Caki2 (cell line): Measurements from ENCODE around the gene WNT5B. TPM values are rescaled to one million over a fixed set of nuclear protein-coding genes. Genes with fewer than 3 reads are reported as not detected.

Experiments
- DNase-seq: peaks from one replicate; pipeline ENCODE4 v3.0.0-alpha.2; 2015; ENCODE audit warnings: low read depth
- in situ Hi-C: cut with HindIII; loops from 2 replicates; pipeline ENCODE4 v1.10.0; 2016; ENCODE audit warnings: low sequenced_read_pairs, low pct_unique_long_range_greater_than_20kb, mixed read lengths
- total RNA-seq: library from RNA; depleted of rRNA; stranded (reverse); fragments of >200 nt; shearing (Covaris generic); gene quantifications from 2 replicates; pipeline ENCODE4 v1.2.3, GENCODE V29; 2014; ENCODE audit warnings: low replicate concordance

Gene WNT5B
- total RNA-seq, 1 experiment from 2014 or later = 4.9 TPM

DNA sequence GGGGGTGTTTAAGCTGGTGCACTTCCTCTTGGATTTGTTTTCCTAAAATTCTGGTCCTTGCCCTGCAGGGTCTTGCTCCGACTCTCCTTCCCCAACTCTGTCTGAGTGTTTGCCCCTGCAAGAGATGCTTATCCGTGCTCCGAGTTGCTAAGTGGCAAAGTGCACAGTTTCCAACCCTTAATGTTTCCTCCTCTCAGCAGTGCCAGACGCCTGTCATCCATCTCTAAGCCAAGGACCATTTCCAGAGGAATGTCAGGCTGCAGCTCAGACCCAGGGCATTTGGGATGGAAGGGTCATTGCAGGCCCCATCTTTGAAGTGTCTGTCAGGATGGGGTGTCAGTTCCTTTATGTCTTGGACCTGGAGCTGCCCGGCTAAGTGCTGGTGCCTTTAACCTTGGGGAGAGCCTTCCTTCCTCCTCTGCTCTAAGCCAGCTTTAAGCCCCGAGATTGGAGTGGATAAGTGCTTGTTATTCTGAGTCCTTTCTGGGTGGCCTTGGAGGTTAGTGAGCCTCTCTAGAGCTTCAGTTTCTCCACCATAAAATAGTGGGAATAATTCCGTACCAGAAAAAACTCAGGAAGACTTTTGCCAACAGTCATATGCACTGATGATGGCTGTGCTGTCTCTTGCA, 15.0 kb downstream of the WNT5B start:
- in situ Hi-C loops = no loop called here
- no peak for DNase-seq

DNA sequence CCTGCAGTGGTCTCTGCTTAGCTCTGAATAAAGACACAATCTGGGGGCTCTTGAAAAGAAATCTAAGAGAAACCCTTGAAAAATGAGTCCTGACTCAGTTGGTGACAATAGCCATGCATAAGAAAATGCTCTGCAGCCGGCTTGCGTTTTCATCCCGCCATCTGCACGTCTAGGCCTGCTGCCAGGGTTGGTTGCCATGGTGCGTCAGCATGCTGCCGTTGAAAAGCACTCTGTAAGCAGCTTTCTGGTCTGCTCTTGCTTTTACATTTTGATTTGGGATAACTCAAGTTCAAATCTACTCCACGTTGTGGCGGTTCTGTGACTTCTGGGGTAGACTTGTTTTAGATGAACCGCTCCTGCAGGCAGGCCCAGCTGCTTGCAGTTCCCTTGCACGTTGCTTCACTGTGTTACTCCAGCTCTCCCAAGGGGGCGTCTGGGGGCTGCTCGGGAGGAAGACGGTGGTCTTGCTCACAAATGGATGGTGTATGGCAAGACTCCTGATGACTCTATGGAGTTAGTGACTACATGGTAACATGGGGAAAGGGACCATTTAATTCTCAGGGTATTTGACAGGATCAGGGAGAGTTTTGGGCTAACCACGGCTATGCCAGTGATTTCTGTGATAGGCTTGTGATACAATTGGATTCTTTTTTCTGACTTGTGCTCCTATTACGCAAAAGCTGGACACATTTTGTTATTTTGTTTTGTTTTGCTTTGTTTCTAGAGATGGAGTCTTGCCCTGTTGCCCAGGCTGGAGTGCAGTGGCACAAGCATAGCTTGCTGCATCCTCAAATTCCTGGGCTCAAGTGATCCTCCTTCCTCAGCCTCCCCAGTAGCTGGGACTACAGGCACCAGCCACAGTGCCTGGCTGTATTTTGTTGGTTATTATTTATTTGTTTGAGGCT, 15.8 kb downstream of the WNT5B start:
- no peak for DNase-seq
- in situ Hi-C loops = no loop called here

DNA sequence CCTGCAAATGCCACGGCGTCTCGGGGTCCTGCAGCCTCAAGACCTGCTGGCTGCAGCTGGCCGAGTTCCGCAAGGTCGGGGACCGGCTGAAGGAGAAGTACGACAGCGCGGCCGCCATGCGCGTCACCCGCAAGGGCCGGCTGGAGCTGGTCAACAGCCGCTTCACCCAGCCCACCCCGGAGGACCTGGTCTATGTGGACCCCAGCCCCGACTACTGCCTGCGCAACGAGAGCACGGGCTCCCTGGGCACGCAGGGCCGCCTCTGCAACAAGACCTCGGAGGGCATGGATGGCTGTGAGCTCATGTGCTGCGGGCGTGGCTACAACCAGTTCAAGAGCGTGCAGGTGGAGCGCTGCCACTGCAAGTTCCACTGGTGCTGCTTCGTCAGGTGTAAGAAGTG, 16.8 kb downstream of the WNT5B start:
- DNase-seq = no peak
- in situ Hi-C loops = no loop called here

DNA sequence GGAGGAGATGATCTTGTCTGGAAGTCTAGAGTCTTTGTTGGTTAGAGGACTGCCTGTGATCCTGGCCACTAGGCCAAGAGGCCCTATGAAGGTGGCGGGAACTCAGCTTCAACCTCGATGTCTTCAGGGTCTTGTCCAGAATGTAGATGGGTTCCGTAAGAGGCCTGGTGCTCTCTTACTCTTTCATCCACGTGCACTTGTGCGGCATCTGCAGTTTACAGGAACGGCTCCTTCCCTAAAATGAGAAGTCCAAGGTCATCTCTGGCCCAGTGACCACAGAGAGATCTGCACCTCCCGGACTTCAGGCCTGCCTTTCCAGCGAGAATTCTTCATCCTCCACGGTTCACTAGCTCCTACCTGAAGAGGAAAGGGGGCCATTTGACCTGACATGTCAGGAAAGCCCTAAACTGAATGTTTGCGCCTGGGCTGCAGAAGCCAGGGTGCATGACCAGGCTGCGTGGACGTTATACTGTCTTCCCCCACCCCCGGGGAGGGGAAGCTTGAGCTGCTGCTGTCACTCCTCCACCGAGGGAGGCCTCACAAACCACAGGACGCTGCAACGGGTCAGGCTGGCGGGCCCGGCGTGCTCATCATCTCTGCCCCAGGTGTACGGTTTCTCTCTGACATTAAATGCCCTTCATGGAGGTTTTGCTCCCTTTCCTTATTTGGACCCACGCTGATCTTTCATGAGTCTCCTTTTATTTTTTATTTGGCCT, 17.7 kb downstream of the WNT5B start:
- in situ Hi-C loops = no loop called here
- no peak for DNase-seq

DNA sequence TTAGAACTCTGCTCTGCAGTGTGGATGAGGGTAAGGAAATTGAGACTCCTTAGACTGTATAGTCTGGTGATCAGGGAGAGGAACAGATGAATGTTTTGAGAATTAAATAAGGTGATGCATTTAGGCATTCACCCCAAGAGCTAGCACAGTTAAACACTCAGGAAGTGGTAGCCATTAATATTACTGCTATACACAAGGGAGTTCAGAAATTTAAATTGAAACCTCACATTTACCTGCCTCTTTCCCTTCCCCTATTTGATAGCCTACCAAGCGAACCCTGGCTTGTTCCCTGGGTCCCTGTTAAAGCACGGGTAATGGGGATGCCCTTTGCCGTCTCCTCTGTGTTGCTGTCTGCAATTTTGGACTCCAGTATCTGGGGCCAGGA, 18.2 kb downstream of the WNT5B start:
- in situ Hi-C loops = no loop called here
- DNase-seq = no peak

DNA sequence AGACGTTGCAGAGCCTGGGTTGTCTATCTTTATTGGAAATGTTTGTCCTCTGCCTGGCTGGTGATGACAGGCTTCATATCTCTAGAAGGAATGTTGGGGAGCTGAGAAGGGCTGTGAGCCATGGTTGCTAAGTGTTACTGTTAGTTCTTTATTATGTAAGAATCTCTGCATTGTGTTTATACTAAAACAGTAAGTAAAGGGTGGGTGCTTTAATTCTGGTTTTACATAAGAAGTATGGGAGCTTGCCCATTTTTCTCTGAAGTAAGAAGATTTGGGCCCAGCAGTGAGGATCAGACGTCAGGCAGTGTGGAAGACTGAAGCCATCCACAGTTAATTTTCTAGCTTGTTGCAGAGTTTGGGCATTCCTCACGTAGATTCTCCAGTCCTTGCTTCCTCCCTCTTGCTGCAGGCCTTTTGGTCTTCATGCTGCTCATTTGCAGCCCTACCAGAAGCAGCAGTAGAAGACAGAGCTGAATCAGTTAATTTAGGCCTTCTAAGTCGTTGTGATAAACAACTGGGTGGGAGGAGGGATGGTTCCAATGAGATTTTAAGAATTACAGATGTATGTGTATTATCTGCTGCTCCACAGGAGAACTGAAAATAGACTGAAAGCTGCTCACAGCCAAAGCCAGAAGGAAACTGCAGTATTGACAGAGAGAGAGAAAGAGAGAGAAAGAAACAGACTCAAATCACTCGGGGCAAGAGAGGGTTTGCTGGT, 21.4 kb downstream of the WNT5B start:
- in situ Hi-C loops = no loop called here
- DNase-seq = no peak

DNA sequence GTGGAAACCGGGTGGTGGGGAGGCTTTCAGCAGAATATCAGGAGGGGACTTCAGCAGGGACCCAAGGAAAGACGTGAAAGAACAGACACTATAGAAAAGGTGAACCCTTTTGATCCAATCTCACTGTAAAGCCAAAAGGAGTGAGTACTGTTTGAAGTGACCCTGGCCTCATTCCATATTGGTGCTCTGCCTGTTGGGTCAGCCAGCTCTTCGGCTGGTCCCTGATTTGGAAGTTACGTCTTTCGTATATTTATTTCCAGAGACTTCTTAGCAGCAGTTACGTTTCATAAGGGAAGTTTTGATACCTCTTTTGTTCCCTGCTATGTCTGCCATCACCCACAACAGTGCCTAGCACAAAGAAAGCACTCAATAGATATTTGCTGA, 21.9 kb downstream of the WNT5B start:
- in situ Hi-C loops = no loop called here
- DNase-seq = no peak

DNA sequence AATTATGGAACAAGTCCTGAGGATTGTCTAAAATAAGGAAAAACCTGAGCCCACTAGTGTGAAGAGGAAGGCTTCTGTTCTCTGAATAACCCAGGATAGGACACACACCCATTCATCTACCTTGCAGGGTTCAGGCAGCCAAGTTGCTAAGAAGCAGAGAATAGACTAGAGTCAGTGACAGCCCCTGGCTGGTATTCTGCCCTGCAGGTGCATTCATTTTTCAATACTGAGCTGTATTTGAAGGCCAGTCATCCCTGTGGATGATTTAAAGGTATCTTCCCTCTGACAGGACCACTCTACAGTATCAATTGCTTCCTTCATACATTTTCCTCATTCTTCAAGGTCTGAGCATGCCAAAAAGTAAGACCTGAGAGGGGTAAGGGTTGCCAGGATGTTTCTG, 22.9 kb downstream of the WNT5B start:
- DNase-seq = no peak
- in situ Hi-C loops = no loop called here

DNA sequence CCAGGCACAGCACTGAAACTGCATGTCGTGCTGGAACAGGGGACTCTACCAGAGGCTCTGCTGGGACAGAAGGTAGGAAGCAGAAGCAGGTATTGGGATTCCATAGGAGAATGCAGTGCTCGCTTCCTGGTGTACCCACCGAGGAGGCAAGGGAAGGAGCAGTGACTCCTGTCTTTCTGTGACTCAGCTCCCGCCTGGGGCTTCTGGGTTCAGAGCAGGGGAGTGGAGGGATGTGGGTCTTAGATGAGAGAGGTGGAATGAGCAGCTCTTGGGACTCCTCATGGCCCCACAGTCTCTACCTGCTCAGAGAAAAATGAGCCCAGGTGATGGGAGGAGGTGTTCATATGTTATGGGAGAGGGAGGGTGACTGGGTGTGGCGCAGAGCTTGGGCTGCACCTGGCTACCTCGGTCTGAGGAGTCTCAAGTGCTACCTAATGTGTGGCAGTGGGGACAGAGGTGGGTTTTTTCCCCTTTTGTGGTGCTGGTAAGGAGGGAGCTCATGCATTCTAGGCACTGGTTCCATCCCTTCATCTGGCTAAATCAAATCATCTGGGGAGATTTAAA, 26.3 kb downstream of the WNT5B start:
- in situ Hi-C loops = no loop called here

DNA sequence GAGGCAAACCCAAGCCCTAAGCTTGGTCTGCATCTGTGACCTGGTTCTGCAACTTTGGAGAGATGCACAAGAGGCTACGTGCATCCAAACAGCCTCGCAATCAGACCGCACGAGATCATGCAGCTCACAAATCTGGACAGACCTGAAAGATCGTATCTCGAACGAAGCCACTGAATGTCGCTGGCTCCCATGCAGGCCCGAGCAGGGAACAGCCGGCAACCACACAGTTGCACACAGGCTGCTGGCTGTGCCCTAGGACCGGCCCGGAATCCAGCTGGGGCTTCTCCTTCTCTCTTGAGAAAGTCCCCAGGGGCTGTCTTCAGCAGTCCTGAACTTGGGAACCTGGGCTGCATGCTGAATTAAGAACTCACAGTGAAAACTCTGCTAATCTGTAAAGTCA, 27.9 kb downstream of the WNT5B start:
- DNase-seq = no peak
- in situ Hi-C loops = no loop called here

More for the DNA sequence above, 26.3 kb downstream of the WNT5B start:
- no peak for DNase-seq

DNA sequence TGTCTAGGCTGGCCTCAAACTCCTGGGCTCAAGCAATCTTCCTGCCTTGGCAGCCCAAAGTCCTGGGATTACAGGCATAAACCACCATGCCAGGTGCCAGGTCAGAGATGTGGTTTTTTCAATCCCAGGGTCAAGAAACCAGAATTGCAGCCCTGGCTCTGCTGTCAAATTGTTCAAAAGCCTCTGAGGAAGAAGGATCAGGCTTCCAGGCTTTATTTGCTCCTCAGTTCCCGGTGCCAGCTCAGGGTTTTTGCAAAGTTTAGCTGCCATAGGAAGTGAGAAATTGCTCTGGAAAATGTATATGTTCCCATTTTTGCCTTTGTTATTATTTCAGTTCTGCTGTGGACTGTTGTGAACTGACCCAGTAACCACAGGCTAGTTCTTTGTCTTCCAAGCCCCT, 28.7 kb downstream of the WNT5B start:
- in situ Hi-C loops = no loop called here
- no peak for DNase-seq

DNA sequence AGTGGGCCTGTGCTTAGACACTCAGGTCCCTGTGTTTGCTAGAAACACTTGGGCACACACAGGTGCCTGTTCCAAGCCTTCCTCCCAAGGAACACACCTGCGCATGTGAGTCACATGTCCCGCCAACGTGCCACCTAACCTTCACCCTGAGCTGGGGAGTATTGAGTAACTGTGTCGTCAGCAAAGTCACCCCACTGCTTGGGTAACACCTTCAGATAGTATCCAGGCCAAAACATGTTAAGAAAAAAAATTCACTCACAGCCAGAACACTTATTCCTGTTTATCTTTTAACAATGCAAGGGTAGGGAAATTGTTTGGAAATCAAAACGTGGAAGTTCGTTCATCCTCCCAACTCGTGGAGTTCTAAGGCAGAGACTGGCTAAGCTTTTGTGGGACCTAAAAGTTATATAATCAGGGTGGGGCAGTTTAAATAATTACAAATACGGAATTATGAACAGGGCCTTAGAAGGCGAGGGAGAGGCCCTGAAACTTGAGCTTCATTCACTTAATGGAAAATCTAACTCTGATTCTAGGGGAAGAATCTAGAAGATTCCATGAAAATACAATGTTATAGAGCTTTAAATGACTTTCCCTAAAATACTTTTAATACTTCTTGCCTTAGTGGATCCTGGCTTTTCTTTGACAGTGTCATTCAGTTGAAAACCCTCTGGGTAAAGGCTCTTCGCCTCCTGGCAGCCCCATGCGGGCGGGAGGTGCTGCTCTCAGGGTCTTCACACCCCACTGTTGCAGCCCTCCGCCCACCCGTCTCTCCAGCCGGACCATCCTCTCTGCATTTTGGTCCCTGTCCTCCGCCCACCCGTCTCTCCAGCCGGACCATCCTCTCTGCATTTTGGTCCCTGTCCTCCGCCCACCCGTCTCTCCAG, 31.5 kb downstream of the WNT5B start:
- no peak for DNase-seq
- in situ Hi-C loops = no loop called here

DNA sequence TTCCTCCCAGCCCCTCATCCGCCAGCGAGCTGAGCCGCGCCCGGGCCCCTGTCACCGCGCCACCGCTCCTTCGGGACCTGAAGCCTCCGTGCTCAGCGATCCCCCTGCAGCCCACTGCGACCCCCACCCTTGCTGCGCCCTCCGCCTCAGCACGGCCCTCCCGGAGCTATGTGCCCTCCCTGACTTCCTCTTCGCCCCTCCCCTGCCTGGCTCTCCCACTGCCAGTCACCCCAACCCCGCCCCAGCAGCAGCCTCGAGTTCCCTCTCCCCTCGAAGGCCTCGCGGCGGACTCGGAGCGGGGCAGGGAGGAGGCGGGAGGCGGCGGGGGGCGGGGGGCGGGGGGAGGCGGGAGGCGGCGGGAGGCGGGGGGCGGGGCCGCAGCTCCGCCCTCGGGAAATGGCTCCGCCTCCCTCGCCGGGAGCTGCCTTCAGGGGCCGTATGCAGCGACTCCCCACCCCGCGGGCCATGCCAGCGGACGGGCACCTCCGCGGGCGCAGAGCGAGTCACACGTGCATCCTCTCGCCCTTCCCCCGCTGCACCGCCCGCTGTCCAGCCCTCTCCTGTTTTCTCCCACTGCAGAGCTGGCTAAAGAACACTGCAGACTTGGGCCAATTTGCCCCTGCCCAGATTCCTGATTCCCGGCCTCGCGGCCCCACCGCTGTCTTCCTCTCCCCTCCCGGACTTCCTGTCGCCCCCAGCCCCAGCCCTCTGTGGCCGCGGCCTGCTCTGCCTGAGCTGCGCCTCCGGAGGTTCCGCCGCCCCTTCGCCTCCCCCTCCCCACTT, 32.7 kb downstream of the WNT5B start:
- peak; percentile 97 for DNase-seq
- in situ Hi-C loops = no loop called here

DNA sequence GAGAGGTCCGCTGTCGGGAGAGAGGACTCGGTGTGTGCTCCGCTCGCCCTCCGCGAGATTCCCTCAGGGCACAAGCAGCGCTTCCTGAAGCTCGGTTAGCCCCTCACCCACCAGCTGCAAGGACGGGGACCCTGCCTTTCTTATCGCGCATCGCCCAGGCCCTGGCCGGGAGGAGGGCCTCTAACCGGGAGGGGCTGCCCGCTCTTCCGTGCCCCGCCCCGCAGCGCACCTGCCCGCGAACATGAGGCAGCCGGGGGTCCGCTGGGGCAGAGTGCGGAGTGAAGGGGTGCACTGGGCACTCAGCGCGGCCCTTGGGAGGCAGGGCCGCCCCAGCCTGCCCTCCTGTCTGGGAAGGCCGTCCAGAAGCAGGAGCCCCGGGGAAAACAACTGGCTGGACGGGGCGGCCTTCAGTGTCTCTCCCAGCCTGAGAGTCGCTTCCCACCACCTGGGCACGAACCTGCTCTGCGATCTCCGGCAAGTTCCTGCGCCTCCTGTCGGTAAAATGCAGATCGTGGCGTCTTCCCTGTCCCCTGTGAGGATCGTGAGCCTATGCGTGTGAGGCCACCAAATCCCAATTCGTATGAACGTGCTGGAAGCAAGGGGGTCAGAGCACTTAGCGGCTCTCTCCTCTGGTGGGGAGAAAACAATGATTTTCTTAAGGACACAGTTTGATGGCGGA, 33.9 kb downstream of the WNT5B start:
- DNase-seq = peak; percentile 12
- in situ Hi-C loops = no loop called here

DNA sequence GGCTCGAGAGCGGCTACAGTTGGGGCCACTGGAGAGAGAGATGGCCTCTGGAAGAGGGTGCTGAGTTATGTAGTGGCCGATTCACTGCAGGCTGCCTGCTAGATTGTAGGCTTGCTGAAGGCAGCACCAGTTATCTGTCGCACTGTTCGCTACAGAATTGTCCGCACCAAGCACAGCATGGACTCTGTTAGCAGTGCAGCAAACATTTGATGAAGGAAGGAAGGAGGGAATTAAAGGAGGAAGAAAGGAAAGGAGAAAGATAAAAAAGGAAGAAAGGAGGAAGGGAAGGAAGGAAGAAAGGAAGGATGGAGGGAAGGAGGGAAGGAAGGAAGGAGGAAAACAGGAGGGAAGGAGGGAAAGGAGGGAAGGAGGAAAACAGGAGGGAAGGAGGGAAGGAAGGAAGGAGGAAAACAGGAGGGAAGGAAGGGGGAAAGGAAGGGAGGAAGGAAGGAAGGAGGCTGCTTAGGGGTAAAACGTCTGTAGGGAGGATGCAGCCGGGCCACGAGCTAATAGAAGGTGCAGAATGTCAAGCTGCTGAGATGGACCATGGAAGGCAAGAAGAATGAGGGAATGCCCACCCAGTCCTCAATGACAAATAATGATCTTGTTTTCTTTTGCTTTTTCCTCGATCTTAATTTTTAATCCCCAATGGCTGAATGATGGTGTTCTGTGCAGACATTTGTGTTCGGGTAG, 34.6 kb downstream of the WNT5B start:
- in situ Hi-C loops = no loop called here

DNA sequence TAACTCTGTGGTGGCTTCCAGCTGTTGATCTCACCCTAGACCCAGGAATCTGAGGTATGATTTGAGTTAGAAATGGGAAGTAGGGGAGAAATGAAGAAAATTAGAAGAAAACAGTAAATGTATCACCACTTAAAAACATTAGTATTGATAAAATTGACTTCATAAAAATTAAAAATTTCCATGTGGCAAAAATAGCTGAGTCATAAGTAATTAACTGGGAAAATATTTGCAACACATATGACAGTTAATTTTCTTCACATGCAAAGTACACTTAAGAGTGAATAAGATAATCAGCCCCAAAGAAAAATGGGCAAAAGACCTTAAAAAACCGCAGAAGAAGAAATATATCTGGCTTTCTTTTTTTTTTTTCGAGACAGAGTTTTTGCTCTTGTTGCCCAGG, 36.3 kb downstream of the WNT5B start:
- in situ Hi-C loops = no loop called here
- DNase-seq = no peak

More for the DNA sequence above, 34.6 kb downstream of the WNT5B start:
- DNase-seq = no peak
